ENCODE results near the gene HYPK. TPM values are rescaled to one million over a fixed set of nuclear protein-coding genes. Genes with fewer than 3 reads are reported as not detected.

The HYPK gene
- total RNA-seq, 2 experiments from 2014 or later, result 17.6 to 18.5 TPM

DNA sequence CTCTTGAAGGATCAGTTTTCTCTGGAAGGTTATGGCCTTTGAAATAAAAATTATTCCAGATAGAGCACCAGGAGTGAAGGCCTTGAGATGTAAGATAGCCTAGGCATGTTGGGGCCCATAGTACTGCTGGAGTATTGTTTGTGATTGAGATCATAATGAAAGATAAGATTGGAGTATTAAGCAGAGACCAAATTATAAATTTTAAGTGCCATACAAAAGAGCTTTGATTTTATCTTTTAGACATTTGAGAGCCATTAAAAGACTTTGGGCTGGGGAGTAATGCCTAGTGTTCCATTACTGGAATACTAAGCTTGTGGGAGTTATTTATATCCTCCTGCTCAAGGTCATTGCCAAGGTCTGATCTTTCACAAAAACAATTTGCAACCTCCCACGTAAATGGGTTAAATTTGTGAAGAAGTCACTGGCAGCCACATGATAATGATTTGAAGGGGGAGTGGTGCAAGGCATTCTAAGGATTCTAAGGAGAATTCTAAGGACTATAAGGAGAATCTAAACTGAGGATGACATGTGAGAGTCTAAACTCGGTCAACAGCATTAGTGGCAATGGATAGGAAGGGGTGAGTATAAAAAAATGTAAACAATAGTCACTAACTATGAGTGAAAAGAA, 36.5 kb upstream of the HYPK start:
- peaks cover 91% of the 10 kb centered on the region for H3K36me3 Mint-ChIP-seq (ENCODE audit: low read depth)
- Histone ChIP-seq H3K27me3 (ENCODE audit: control insufficient read depth in 1 of 2, insufficient read depth in 2 of 2, low read length in 2 of 2) (no peaks in the 10 kb centered on the region), H3K4me3 (ENCODE audit: low read length) (no peak overlapping the region), H3K27ac (ENCODE audit: low read depth in 1 of 2, low read length in 2 of 2) (no peak overlapping the region), H3K36me3 (ENCODE audit: insufficient read depth, low read length) (peaks cover 94% of the 10 kb centered on the region), H3K9me3 (ENCODE audit: control insufficient read depth in 1 of 2, insufficient read depth in 1 of 2, low read length in 2 of 2) (no peaks in the 10 kb centered on the region), H3K4me1 (ENCODE audit: insufficient read depth, low read length) (no peaks in the 10 kb centered on the region)
- CTCF ChIA-PET, result no interaction called here
- H3K27ac Mint-ChIP-seq, result no peak overlapping the region
- TF ChIP-seq, protein P1, sequence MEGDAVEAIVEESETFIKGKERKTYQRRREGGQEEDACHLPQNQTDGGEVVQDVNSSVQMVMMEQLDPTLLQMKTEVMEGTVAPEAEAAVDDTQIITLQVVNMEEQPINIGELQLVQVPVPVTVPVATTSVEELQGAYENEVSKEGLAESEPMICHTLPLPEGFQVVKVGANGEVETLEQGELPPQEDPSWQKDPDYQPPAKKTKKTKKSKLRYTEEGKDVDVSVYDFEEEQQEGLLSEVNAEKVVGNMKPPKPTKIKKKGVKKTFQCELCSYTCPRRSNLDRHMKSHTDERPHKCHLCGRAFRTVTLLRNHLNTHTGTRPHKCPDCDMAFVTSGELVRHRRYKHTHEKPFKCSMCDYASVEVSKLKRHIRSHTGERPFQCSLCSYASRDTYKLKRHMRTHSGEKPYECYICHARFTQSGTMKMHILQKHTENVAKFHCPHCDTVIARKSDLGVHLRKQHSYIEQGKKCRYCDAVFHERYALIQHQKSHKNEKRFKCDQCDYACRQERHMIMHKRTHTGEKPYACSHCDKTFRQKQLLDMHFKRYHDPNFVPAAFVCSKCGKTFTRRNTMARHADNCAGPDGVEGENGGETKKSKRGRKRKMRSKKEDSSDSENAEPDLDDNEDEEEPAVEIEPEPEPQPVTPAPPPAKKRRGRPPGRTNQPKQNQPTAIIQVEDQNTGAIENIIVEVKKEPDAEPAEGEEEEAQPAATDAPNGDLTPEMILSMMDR (IDR thresholded peaks at IDR 0.05), result no peak
- POLR2A ChIA-PET, result no interaction called here
- ATAC-seq (ENCODE audit: poor library complexity) (no peak), DNase-seq (no peak)
- H3K4me1 Mint-ChIP-seq (ENCODE audit: low read depth), result peaks cover 4% of the 10 kb centered on the region
- H3K27me3 Mint-ChIP-seq, result no peaks in the 10 kb centered on the region
- intact Hi-C loops (cut with DNase I, micrococcal nuclease), result no loop called here
- H3K4me3 Mint-ChIP-seq, result no peak overlapping the region
- H3K9me3 Mint-ChIP-seq, result no peaks in the 10 kb centered on the region

DNA sequence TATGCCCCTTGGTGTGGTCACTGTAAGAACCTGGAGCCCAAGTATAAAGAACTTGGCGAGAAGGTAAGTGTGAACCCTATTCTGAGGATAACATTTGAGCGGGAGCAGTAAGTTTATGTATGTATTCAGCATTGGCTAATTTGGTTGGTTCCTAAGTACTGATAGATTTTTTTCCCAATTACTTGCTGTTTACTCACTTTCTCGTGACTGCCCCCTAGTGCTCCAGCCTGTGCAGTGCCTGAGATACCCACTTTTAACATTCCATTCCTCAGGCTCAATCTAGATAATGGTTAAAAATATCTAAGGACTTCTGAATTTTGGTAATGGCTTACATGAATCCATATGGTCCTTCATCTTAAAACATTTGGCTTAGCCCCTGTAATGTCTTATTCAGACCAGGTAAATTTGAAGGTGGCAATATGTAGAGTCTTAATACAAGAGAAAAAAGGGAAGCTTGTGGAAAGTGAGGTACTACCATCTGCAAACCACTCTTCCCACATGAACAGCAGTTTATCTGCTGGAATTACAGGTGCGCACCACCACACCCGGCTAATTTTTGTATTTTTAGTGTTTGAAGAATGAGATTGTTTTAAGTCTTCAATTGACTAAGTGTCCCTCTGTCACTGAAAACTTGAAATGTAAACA, 30.7 kb upstream of the HYPK start:
- Histone ChIP-seq H3K4me3 (ENCODE audit: low read length) (no peak overlapping the region), H3K27me3 (ENCODE audit: control insufficient read depth in 1 of 2, insufficient read depth in 2 of 2, low read length in 2 of 2) (no peaks in the 10 kb centered on the region), H3K36me3 (ENCODE audit: insufficient read depth, low read length) (peaks cover 84% of the 10 kb centered on the region), H3K4me1 (ENCODE audit: insufficient read depth, low read length) (no peaks in the 10 kb centered on the region), H3K27ac (ENCODE audit: low read depth in 1 of 2, low read length in 2 of 2) (no peak overlapping the region), H3K9me3 (ENCODE audit: control insufficient read depth in 1 of 2, insufficient read depth in 1 of 2, low read length in 2 of 2) (no peaks in the 10 kb centered on the region)
- ChIA-PET POLR2A (interaction anchor here (1.7 kb wide), 1 partner anchor 20 kb away, joined by 6 read pairs; no protein-coding TSS in a partner anchor), CTCF (interaction anchor here (0.7 to 1.5 kb wide), 8 partner anchors 9 to 24 kb away, joined by 3 to 5 read pairs (median 4); no protein-coding TSS in a partner anchor)
- Mint-ChIP-seq H3K27ac (peak overlapping the region; percentile 12), H3K4me1 (ENCODE audit: low read depth) (peaks cover 5% of the 10 kb centered on the region), H3K27me3 (no peaks in the 10 kb centered on the region), H3K4me3 (no peak overlapping the region), H3K36me3 (ENCODE audit: low read depth) (peaks cover 99% of the 10 kb centered on the region), H3K9me3 (no peaks in the 10 kb centered on the region)
- intact Hi-C loops (cut with DNase I, micrococcal nuclease), result no loop called here
- ATAC-seq (ENCODE audit: poor library complexity) (peak; percentile 89), DNase-seq (peak; percentile 35 to 79 (median 55))
- TF ChIP-seq, protein P1 (IDR thresholded peaks at IDR 0.05), result peak; percentile 79

DNA sequence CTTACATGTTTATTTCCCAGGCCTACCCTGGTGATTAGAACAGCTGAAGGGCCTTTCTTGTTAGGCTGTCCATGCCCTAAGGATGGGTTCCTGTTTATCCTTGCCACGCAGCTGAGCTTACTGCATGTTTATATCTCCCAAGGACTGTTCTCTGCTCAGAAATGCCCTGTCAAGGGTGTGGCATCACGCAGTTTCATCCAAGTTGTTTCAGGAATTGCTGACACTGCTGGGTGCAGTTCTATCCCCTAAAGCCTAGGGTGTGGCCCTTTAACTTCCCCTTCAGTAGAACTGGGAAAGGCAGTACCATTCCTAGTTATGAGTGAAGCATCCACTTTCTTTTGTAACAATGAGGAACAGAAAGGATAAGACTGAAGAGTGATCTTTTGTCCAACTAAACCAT, 28.6 kb upstream of the HYPK start:
- Histone ChIP-seq H3K4me3 (ENCODE audit: low read length) (no peak overlapping the region), H3K9me3 (ENCODE audit: control insufficient read depth in 1 of 2, insufficient read depth in 1 of 2, low read length in 2 of 2) (no peaks in the 10 kb centered on the region), H3K27me3 (ENCODE audit: control insufficient read depth in 1 of 2, insufficient read depth in 2 of 2, low read length in 2 of 2) (no peaks in the 10 kb centered on the region), H3K36me3 (ENCODE audit: insufficient read depth, low read length) (peaks cover 63% of the 10 kb centered on the region), H3K4me1 (ENCODE audit: insufficient read depth, low read length) (peaks cover 13% of the 10 kb centered on the region), H3K27ac (ENCODE audit: low read depth in 1 of 2, low read length in 2 of 2) (no peak overlapping the region)
- no peak overlapping the region for H3K4me3 Mint-ChIP-seq
- CTCF ChIA-PET, result interaction anchor here (0.6 kb wide), 2 partner anchors 27 to 352 kb away, joined by 3 read pairs; no protein-coding TSS in a partner anchor
- no peak overlapping the region for H3K27ac Mint-ChIP-seq
- ATAC-seq (ENCODE audit: poor library complexity) (no peak), DNase-seq (no peak)
- intact Hi-C loops (cut with DNase I, micrococcal nuclease), result no loop called here
- no peaks in the 10 kb centered on the region for H3K27me3 Mint-ChIP-seq
- POLR2A ChIA-PET, result interaction anchor here (0.9 kb wide), 1 partner anchor 29 kb away, joined by 3 read pairs; the partner anchor contains the start of gene HYPK
- no peaks in the 10 kb centered on the region for H3K9me3 Mint-ChIP-seq
- H3K4me1 Mint-ChIP-seq (ENCODE audit: low read depth), result peaks cover 10% of the 10 kb centered on the region
- TF ChIP-seq, protein P1 (IDR thresholded peaks at IDR 0.05), result no peak
- H3K36me3 Mint-ChIP-seq (ENCODE audit: low read depth), result peaks cover 78% of the 10 kb centered on the region
